ENCODE results near the gene IL22.
"Not testable (repeated sequence)": the region's sequence is repeated elsewhere in the genome, so short reads cannot be mapped to it uniquely, and the experiment has no call there.

Gene IL22

GRCh38 chr12:68225576-68226476 is 27.6 kb downstream of the IL22 start, which contains the start of gene IL26:
Gene IL26 (minus strand): TSS chr12:68225810. CDS start chr12:68225756, 54 bp downstream.
- no peak for DNase-seq

- DNase-seq: no peak
These were observed 28.7 kb downstream of the IL22 start for GRCh38 chr12:68224613-68225285.

- DNase-seq: peak; percentile 65
These were observed 30.2 kb downstream of the IL22 start for GRCh38 chr12:68223067-68223747.

- DNase-seq: no peak
These were observed 31.1 kb downstream of the IL22 start for GRCh38 chr12:68222326-68222725.

- DNase-seq: no peak
These were observed 31.9 kb downstream of the IL22 start for GRCh38 chr12:68221497-68221896.

GRCh38 chr12:68210875-68211274 is 42.5 kb downstream of the IL22 start:
- no peak for DNase-seq

- DNase-seq: not testable (repeated sequence)
These were observed 44.2 kb downstream of the IL22 start for GRCh38 chr12:68209048-68209728.

GRCh38 chr12:68207276-68207675 is 46.1 kb downstream of the IL22 start:
- no peak for DNase-seq

- no peak for DNase-seq
These were observed 47.0 kb downstream of the IL22 start for GRCh38 chr12:68206446-68206845.

- DNase-seq: no peak
These were observed 49.9 kb downstream of the IL22 start for GRCh38 chr12:68203460-68203875.

- no peak for DNase-seq
These were observed 52.5 kb downstream of the IL22 start for GRCh38 chr12:68200854-68201253.

- DNase-seq: no peak
These were observed 54.3 kb downstream of the IL22 start for GRCh38 chr12:68199127-68199526.

- DNase-seq: no peak
These were observed 54.8 kb downstream of the IL22 start for GRCh38 chr12:68198507-68199086.

Data from activated T-cell treated with anti-CD3 and anti-CD28 coated beads, Interleukin-2, amount 50 U/mL, for 1 hour (primary cell).